Measurements from ENCODE around the gene RAD51B. TPM values are rescaled to one million over a fixed set of nuclear protein-coding genes. Genes with fewer than 3 reads are reported as not detected.
A peak's percentile ranks its signal among the peaks of the same experiment; 100 is the strongest.

Gene RAD51B
- total and polyA plus RNA-seq, 2 donors (not counting 1 experiment from before 2014, with no cell fraction given), result 4.6 to 16.3 TPM

GRCh38 chr14:67875175-67876006 lies 55.8 kb downstream of the RAD51B start:
- H3K4me2 ChIP-seq (ENCODE audit: extremely low read depth, insufficient read depth, low read length), result no peak overlapping the region
- no peaks in the 10 kb centered on the region for H3K4me1 ChIP-seq (ENCODE audit: control insufficient read depth, extremely low read depth, insufficient read depth, low read length)
- no peak overlapping the region for H2AFZ ChIP-seq (ENCODE audit: low read length)
- H4K20me1 ChIP-seq (ENCODE audit: control insufficient read depth, extremely low read depth, insufficient read depth, low read length), result no peaks in the 10 kb centered on the region
- no peak overlapping the region for H3K27ac ChIP-seq (ENCODE audit: insufficient read depth, low read length)
- TF ChIP-seq EZH2 (IDR thresholded peaks at IDR 0.05; ENCODE audit: low read length, missing control alignments), result no peak
- TF ChIP-seq, protein P1, sequence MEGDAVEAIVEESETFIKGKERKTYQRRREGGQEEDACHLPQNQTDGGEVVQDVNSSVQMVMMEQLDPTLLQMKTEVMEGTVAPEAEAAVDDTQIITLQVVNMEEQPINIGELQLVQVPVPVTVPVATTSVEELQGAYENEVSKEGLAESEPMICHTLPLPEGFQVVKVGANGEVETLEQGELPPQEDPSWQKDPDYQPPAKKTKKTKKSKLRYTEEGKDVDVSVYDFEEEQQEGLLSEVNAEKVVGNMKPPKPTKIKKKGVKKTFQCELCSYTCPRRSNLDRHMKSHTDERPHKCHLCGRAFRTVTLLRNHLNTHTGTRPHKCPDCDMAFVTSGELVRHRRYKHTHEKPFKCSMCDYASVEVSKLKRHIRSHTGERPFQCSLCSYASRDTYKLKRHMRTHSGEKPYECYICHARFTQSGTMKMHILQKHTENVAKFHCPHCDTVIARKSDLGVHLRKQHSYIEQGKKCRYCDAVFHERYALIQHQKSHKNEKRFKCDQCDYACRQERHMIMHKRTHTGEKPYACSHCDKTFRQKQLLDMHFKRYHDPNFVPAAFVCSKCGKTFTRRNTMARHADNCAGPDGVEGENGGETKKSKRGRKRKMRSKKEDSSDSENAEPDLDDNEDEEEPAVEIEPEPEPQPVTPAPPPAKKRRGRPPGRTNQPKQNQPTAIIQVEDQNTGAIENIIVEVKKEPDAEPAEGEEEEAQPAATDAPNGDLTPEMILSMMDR (conservative IDR thresholded peaks at IDR 0.05 in 1 of 2, IDR thresholded peaks at IDR 0.05 in 1 of 2; ENCODE audit: low read depth in 1 of 2, low read length in 2 of 2), result no peak
- H3K9ac ChIP-seq (ENCODE audit: insufficient read depth, low read length), result no peak overlapping the region
- H3K36me3 ChIP-seq (ENCODE audit: control insufficient read depth, insufficient read depth, low read length), result no peaks in the 10 kb centered on the region
- H3K27me3 ChIP-seq (ENCODE audit: control insufficient read depth, insufficient read depth, low read length), result no peaks in the 10 kb centered on the region
- H3K4me3 ChIP-seq (replicated peaks in 1 of 4; ENCODE audit: control extremely low read depth in 1 of 4, insufficient read depth in 1 of 4, low read depth in 3 of 4, low read length in 4 of 4), result no peak overlapping the region
- DNase-seq (ENCODE audit: low read depth in 2 of 2), result peak in 1 of 2 donors; percentile 11
- no peaks in the 10 kb centered on the region for H3K9me3 ChIP-seq (ENCODE audit: control insufficient read depth, insufficient read depth, low read depth, low read length)
- no peaks in the 10 kb centered on the region for H3K79me2 ChIP-seq (ENCODE audit: control insufficient read depth, insufficient read depth, low read length)

DNA sequence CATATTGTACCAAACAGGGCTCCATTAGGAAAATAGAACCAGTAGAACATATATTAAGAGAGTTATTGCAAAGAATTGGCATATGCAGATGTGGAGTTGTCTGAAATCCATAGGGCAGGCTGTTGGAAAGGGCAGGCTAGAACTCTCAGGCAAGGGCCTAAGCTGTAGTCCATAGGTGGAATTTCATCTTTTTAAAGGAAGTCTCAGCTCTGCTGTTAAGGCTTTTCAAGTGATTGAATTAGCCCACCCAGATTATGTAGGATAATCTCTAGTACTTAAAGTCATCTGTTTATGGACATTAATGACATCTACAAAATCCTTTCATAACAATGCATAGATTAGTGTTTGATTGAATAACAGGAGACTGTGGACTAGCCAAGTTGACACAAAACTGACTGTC lies 59.4 kb downstream of the RAD51B start:
- Histone ChIP-seq H3K9ac (ENCODE audit: insufficient read depth, low read length) (no peak overlapping the region), H3K79me2 (ENCODE audit: control insufficient read depth, insufficient read depth, low read length) (no peaks in the 10 kb centered on the region), H3K4me2 (ENCODE audit: extremely low read depth, insufficient read depth, low read length) (no peak overlapping the region), H3K27ac (ENCODE audit: insufficient read depth, low read length) (no peak overlapping the region), H3K9me3 (ENCODE audit: control insufficient read depth, insufficient read depth, low read depth, low read length) (no peaks in the 10 kb centered on the region), H3K4me1 (ENCODE audit: control insufficient read depth, extremely low read depth, insufficient read depth, low read length) (no peaks in the 10 kb centered on the region), H2AFZ (ENCODE audit: low read length) (no peak overlapping the region), H4K20me1 (ENCODE audit: control insufficient read depth, extremely low read depth, insufficient read depth, low read length) (no peaks in the 10 kb centered on the region), H3K36me3 (ENCODE audit: control insufficient read depth, insufficient read depth, low read length) (no peaks in the 10 kb centered on the region), H3K4me3 (replicated peaks in 1 of 4; ENCODE audit: control extremely low read depth in 1 of 4, insufficient read depth in 1 of 4, low read depth in 3 of 4, low read length in 4 of 4) (no peak overlapping the region), H3K27me3 (ENCODE audit: control insufficient read depth, insufficient read depth, low read length) (no peaks in the 10 kb centered on the region)
- no peak for TF ChIP-seq EZH2 (IDR thresholded peaks at IDR 0.05; ENCODE audit: low read length, missing control alignments)
- TF ChIP-seq, protein P1 (conservative IDR thresholded peaks at IDR 0.05 in 1 of 2, IDR thresholded peaks at IDR 0.05 in 1 of 2; ENCODE audit: low read depth in 1 of 2, low read length in 2 of 2), result no peak
- DNase-seq (ENCODE audit: low read depth in 2 of 2), result no peak

DNA sequence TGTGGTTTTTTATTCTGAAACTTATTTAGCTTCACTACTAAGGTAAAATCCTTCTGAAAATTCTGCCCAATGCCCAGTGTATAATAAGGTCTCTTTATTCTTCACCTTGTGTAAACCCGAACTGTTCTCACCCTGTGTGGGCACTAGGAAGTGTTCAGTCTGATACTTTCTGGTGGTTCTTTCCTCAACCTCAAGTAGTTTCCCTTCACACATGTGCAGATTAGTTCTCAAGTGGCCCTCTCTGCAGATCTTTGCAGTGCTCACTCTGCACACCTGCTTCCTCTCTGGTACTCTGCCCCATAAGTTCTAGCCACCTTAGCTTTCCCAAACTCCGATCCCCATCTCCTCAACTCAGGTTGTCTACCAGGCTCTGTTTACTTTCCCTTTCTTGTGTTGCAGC lies 61.6 kb downstream of the RAD51B start:
- H3K79me2 ChIP-seq (ENCODE audit: control insufficient read depth, insufficient read depth, low read length), result no peaks in the 10 kb centered on the region
- H3K9ac ChIP-seq (ENCODE audit: insufficient read depth, low read length), result no peak overlapping the region
- TF ChIP-seq, protein P1 (conservative IDR thresholded peaks at IDR 0.05 in 1 of 2, IDR thresholded peaks at IDR 0.05 in 1 of 2; ENCODE audit: low read depth in 1 of 2, low read length in 2 of 2), result no peak
- TF ChIP-seq EZH2 (IDR thresholded peaks at IDR 0.05; ENCODE audit: low read length, missing control alignments), result no peak
- no peak overlapping the region for H2AFZ ChIP-seq (ENCODE audit: low read length)
- no peak for DNase-seq (ENCODE audit: low read depth in 2 of 2)
- H3K27me3 ChIP-seq (ENCODE audit: control insufficient read depth, insufficient read depth, low read length), result no peaks in the 10 kb centered on the region
- no peaks in the 10 kb centered on the region for H3K36me3 ChIP-seq (ENCODE audit: control insufficient read depth, insufficient read depth, low read length)
- no peak overlapping the region for H3K4me3 ChIP-seq (replicated peaks in 1 of 4; ENCODE audit: control extremely low read depth in 1 of 4, insufficient read depth in 1 of 4, low read depth in 3 of 4, low read length in 4 of 4)
- H3K4me1 ChIP-seq (ENCODE audit: control insufficient read depth, extremely low read depth, insufficient read depth, low read length), result no peaks in the 10 kb centered on the region
- no peaks in the 10 kb centered on the region for H3K9me3 ChIP-seq (ENCODE audit: control insufficient read depth, insufficient read depth, low read depth, low read length)
- no peak overlapping the region for H3K4me2 ChIP-seq (ENCODE audit: extremely low read depth, insufficient read depth, low read length)
- H4K20me1 ChIP-seq (ENCODE audit: control insufficient read depth, extremely low read depth, insufficient read depth, low read length), result no peaks in the 10 kb centered on the region
- no peak overlapping the region for H3K27ac ChIP-seq (ENCODE audit: insufficient read depth, low read length)
